Fibroblast of lung (primary cell): Measurements from ENCODE around the gene LRRC18.

Experiments
- EZH2 ChIP-seq: IDR thresholded peaks from 2 replicates; pipeline ENCODE4 v1.5.1; 2012; ENCODE audit warnings: low read length, control low read depth, mild to moderate bottlenecking; ENCODE audit errors: missing control alignments
- TF ChIP-seq, protein P1 (sequence below), 2 donors: IDR thresholded peaks in 1 of 2; conservative IDR thresholded peaks in 1 of 2; 1 replicate in 1 of 2; 2 replicates in 1 of 2; pipeline ENCODE4 v1.5.1; 2011 to 2012; ENCODE audit warnings: low read length in 2 of 2, control low read depth in 1 of 2, inconsistent platforms in 1 of 2, low read depth in 1 of 2, mild to moderate bottlenecking in 1 of 2

- TF ChIP-seq, protein P1, sequence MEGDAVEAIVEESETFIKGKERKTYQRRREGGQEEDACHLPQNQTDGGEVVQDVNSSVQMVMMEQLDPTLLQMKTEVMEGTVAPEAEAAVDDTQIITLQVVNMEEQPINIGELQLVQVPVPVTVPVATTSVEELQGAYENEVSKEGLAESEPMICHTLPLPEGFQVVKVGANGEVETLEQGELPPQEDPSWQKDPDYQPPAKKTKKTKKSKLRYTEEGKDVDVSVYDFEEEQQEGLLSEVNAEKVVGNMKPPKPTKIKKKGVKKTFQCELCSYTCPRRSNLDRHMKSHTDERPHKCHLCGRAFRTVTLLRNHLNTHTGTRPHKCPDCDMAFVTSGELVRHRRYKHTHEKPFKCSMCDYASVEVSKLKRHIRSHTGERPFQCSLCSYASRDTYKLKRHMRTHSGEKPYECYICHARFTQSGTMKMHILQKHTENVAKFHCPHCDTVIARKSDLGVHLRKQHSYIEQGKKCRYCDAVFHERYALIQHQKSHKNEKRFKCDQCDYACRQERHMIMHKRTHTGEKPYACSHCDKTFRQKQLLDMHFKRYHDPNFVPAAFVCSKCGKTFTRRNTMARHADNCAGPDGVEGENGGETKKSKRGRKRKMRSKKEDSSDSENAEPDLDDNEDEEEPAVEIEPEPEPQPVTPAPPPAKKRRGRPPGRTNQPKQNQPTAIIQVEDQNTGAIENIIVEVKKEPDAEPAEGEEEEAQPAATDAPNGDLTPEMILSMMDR (conservative IDR thresholded peaks at IDR 0.05 in 1 of 2, IDR thresholded peaks at IDR 0.05 in 1 of 2; ENCODE audit: low read depth in 1 of 2, low read length in 2 of 2): no peak
- TF ChIP-seq EZH2: no peak
Observed at GRCh38 chr10:48957361-48958151, 17.9 kb upstream of the LRRC18 start.
